ENCODE data around the gene AIP.
"Not testable (repeated sequence)": the region's sequence is repeated elsewhere in the genome, so short reads cannot be mapped to it uniquely, and the experiment has no call there.

AIP gene

DNA sequence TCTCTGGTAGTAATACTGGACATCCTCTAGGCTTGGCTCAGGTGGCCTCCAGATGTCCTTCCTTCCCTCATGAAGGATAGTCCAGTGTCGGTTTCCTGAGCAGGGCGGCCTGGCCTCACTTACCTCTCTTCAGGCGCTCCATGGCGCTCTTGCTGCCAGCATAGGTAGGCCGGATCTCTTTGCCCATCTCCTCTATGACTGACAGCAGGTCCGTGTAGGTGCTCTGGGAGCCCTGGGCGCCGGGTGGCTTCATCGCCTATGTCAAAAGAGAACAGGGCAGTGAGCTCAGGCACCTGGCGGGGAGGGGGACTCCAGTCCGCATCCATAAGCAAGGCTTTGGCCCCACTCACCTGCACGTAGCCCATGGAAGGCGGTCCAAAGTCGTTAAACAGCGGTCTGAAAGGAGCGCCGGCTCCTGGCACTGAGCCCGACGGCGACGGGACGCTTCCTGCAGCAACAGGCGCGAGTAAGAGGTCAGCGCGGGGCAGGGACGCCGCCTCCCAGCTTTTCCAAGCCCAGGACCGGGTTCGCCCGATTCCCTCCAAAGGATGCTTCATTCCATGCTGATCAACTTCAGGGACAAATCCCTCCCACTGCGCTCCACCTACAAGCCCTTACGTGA, 24.5 kb downstream of the AIP start:
- DNase-seq: peak; percentile 71

DNA sequence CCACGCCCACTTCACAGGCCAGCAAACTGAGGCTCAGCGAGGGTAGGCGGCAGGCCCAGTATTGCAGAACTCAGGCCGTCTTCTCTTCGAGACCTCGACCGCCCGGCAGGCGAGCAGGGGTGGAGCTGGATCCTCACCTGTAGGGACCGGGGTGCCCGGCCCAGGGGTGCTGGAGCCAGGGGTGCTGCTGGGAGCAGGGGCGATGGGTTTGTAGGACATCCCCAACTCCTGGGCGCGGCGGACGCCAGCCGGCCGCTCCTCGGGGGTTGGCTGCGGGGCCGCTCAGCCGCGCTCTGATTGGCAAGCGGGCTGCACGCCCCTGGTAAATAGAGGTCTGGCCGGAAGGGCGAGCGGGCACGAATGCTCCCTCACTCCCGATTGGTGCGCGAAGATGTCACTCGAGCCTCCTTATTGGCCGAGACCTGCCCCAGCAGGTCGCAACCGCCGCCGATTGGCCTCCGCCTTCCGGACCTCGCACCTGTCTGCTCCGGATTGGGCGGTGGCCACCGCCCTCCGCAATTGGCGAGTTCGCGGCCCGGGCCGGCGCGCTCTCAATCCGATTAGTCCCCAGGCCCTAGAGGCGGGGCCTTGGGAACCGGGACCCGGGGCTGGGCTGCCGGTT, 25.1 kb downstream of the AIP start, which contains the start of gene CDK2AP2:
Gene CDK2AP2 (minus strand): TSS at position 299 of the 622 bp plus-strand sequence. CDS start 80 bp downstream, at position 219.
- peak; percentile 100 for DNase-seq

DNA sequence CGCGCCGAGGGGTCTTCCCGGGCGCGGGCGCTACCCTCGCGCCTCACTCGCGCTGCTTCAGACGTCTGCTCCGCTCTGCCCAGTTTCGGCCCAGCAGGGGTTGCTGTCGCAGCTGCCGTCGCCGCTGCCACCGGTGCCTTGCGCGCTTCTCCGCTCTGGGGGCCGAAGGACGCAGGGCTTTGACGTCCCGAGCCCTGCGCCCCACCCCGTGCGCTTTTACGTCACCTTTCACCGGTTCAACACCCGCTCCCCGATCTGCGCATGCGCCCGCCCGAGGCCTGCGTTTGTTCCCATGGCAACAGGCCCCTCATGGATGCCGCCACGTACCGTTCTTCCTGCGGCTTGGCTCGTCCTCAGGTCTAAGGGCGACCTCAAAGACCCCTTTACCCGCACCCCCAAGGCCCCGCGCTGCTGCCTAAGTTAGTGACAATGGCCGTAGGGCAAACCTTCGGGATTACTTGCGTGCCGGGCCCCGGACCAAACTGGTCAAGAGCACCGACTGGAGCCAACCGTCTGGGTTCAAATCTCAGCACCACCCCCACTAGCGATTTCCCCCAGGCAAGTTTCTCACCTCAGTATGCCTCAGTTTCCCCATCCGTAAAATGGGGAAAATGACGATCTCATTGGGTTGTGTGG, 25.8 kb downstream of the AIP start:
- DNase-seq: peak; percentile 97

DNA sequence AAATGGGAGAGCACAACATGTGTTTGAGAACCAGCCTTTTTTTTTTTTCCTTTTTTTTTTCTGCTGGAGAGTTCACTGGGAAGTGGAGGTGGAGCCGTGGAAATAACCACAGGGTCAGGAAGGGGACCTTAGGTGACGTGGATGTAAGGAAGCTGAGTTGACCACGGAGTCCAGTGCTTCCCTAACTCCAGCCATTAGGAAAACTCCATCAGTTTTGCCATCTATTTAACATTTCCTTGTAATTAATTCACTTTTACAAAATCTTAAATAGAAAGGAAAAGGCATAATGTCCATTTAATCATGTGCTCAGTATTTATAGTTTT, 27.2 kb downstream of the AIP start:
- no peak for DNase-seq

DNA sequence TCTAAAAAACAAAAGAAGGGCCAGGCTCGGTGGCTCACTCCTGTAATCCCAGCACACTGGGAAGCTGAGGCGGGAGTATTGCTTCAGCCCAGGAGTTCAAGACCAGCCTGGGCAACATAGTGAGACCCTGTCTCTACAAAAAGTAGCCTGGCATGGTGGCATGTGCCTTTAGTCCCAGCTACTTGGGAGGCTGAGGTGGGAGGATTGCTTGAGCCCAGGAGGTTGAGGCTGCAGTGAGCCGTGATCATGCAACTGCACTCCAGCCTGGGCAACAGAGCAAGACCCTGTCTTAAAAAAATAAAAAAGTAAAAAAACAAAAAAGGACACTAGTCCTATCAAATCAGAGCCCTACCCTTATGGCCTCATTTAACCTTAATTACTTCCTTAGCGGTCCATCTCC, 28.7 kb downstream of the AIP start:
- not testable (repeated sequence) for DNase-seq

DNA sequence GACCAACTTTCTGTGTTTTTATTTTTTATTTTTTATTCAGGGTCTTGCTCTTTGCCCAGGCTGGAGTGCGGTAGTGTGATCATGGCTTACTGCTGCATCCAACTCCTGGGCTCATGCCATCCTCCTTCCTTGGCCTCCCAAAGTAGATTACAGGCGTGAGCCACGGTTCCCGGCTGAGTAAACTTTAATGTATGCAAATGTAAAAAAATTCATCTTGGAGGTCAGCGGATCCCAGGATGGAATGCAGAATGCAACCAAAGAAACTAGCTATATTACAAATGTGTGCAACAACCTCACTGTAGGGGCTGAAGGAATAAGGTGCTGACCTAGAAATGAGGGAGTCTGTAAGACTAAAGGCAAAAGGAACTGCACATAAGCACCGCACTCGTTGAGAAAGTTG, 31.3 kb downstream of the AIP start:
- no peak for DNase-seq

DNA sequence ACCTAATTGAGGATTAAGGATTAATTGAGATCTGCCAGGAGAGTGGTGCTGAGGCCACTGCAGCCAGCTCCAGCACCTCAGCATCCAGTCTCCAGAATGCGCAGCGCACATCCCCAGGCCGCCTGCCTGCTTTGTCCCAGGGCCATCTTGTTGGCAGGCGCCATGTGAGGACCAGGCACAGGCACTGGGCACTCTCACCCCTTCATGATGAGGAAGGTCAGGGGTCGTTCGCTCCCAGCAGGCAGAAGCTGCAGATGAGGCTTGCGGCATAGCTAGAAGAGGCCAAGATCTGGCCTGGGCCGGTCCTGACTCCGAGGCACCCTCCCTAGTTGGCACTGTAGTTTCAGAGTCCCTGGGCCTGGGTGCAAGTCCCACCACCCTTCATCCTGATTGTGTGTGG, 34.0 kb downstream of the AIP start:
- no peak for DNase-seq

DNA sequence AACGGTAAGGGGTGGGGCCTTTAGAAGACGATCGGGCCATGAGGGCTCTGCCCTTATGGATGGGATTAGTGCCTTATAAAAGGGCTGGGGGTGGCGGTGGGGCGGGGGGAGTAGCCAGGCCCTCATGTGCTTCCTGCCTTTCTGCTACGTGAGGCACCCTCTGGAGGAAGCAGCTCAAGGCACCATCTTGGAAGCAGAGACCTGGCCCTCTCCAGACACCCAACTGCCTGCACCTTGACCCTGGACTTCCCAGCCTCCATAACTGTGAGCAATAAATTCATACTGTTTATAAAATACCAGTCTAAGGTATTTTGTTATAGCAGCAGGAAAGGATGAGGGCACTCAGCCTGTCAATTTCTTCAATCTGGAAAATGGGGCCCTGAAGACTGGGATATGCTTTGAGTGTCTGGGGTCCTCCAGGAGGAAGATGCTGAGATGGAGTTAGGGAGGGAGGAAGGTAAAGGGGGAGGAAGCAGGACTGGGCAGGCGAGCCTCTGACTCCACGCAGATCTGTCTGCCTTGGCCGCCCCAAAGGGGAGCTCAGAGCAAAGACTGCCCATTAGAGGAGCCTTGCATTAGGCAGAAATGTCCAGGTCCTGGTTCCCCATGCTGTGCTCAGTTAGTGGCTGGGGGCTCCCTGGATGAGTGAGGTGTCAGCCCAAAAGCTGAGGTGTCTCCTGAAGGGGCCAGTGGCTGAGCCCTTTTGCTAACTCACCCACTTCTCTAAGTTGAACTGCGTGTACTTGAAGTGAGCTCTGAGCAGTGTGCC, 35.1 kb downstream of the AIP start:
- DNase-seq: no peak

DNA sequence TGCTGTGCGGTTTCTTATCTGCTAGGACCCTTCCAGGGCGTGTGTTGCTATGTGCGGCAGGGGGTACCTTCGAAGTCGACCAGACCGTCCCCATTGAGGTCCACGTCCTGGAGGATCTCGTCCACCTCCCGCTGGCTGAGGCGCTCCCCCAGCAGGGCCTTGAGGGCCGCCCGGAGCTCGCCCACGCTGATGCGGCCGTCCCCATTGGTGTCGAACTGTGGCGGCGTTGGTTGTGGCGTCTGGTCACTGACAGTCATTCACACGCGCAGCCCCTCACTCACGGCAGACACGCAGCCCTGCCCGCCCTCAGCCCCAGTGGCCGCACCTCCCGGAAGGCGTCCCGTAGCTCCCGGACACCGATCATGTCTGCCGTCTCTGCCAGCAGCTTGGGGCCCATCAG, 36.9 kb downstream of the AIP start:
- no peak for DNase-seq

DNA sequence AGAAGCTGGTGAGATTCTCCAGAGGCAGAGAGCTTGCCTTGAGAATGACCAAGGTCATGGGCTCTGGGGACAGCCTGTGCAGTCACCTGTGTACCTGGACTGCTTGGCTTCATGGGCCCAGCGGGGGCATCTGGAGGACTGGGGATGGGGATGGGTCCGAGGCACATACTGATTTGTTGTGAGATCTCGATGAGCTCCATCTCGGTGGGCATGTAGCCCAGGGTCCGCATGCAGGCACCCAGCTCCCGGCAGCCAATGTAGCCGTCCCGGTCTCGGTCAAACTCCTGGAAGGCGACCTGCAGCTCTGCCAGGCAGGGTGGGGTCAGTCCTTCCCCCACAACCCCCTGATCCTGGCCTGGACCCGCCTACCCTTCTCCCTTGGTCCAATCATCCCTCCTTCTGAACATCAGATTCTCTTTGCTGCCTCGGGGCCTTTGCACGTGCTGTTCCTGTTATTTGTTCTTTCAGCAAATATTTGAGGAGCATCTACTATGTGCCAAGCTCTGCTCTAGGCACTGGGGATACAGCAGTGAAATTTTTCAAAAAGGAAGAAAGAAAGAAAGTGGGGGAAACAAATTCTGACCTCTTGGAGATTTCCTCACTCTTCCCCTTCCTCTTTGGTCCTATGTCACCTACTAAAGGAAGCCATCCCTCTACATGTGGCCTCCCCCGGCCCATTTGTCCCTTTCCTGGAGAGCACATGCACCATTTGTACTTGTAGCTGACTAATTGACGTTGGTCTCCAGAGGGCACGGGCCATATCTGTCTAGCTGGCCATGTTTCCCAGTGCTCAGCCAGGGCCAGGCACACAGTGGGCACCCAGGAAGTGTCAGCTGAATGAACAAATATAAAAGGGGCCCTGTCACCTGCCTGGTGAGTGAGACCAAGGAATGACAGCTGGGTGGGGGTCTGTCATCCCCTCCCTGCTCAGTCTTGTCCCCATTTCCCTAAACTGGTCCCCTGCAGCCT, 38.3 kb downstream of the AIP start:
- no peak for DNase-seq

DNA sequence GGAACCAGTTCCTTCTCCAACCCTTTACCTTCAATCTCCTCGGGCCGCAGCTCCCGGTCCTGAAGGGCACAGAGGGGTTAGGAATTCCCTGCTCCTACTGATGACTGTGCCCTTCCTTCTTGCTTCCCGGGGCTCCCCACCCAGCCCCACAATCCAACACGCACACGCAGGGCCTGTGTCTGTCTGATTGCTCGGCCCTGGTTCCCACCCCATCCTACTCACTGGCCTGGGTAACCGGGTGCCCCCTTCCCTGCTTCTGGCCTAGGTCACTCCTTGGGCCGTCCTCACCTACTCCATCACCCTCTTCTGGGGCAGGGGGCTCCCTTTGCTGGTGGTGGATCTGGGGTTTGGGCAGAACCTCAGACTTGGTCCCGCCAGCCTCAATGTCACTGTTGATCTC, 39.1 kb downstream of the AIP start:
- DNase-seq: no peak

DNA sequence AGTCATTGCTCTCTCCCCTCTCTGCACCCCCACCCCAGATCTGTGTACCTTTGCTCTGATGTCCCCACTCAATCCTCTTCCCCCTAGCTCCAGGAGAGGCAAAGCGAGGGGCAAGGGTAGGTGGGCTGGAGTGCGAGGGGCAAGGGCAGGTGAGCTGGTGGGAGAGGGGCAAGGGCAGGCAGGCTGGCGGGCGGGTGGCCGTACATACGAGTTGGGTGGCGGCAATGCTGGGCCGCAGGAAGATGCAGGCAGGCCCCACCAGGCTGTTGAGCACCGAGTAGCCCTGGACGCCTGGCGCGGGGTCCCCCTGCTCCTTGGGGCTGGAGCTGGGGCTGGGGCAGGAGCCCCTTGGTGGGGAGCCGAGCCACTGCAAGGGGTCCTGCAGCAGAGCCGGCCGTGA, 39.5 kb downstream of the AIP start:
- DNase-seq: no peak

DNA sequence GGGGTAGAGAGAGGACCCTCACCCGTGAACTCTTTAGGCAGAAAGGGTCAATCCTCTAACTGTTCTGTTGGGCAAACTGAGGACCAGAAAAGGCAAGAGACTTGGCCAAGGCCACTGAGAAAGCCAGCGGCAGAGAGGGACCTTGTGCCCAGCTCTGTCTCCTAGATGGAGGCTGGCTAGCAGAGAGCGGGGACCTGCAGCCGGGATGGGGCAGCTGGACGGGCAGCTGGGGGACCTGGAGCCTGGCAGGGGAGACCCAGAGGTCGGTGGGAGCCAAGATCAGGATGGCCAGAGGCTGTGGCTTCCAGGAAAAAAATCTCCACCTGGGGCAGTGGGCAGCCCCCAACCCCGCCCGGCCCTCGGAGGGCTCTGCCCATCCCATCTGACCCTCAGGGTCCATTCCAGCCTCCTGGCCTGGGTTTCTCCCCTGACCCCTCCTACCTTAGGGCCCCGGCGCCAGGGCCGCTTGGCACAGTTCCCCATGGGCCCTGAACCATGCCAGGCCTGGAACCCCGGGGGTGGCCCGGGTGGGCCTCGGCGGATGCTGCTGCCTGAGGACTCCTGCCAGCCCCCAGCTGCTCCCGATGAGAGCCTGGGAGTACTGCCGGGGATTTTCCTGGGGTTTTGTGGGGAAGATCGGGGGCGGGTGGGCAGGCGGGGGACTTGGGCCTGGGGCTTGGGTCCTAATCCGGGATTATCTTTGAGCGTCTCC, 40.2 kb downstream of the AIP start, which contains the start of gene CABP2:
Gene CABP2 (minus strand): TSS at position 603 of the 712 bp plus-strand sequence. CDS start 120 bp downstream, at position 483.
- DNase-seq: no peak

DNA sequence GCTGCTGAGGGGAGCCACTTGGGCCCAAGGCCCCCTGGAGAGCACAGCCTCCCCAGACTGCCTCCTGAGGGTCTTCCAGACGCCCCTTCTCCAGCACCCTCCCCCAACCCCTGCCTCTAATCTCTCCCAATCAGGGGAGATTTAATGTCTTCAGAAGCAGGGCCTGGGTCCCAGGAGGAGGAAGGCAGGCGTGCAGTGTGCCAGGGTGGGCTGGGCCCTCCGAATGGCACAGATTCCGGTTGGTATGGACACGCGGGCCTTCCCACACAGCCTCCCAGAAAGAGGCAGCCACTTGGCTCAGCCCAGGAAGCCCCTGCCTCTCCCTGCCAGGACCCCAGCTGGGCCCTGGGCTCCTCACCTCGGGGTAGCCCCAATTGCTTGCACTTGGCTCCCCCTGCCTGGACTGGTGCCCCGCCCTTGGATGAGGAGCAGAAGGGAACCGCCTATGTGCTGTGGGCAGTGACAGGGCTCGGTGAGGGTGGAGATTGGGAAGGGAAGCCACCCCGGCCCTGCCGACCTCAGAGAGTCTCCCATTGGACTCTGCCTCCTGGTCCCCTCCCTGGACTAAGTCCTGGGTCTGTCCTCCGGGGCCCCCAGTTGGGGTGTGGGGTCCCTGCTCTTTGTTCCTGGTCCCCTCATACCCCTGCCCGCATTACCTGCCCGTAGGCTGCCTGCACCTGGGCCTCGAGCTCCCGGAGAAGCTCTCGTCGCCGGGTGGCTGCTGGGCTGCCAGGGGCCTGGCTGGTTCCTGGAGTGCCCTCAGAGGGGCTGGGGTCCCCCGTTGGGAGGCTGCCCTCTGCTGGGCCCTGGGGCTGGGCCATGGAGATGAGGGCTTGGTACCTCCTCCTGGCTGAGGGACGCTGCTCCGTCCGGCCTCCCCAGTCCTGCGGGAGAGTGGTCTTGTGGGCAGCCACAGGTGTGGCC, 41.0 kb downstream of the AIP start:
- DNase-seq: no peak

DNA sequence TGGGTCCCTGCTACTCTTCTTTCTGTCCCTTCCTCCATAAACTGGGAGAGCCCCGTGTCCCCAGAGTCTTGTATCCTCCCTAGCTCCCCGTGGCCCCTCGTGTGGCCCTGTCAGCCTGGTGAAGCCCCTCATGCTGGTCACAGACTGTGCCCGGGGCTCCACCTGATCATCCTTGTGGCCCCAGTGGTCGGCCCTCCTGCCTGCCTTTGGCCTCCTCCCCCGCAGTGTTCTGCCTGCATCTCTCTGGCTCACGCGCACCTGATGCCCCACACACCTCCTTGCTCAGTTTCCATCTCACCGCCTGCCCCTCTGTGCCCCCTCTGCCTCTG, 41.6 kb downstream of the AIP start:
- DNase-seq: no peak

DNA sequence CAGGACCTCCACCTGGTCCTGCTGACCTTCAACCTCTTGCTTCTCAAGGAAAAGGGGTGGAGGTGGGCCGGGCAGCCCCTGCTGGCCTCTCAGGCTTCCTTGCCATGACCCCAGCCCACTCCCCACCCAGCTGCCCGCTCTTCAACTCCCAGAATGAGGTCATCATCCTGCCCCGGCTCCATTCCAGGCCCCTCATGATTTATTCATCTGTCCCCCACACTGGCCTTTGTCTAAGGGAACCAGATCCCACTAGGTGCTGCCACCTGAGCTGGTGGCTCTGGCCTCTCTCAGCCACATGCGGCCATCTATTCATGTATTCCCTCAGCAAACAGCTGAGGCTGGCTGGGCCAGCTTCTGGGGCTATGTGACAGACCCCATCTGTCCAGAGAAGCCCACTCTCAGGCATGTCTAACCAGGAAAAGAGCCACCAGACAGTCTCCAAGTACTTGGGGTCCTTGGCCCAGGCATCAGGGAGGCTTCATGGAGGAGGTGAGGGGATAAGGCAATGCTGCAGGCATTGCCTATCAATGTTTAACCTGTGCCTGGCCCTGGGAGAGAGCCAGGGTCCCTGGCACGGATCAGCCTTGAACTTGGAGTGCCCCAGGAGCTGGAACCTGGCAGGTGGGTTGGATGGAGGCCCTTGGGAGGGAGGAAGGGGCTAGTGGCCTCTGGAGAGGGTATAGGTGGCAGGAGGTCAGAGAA, 42.6 kb downstream of the AIP start:
- no peak for DNase-seq

DNA sequence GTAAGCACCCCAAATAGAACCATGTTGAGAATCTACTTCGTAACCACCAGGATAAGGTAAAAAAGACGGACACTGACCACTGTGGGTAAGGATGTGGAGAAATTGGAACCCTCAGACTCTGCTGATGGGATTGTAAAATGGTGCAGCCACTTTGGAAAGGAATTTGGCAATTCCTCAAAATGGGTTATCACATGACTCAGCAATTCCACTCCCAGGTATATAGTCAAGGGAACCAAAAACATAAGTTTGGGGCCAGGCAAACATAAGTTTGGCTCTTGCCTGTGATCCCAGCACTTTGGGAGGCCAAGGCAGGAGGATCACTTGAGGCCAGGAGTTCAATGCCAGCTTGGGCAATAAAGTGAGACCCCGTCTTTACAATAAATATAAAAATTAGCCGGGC, 45.5 kb downstream of the AIP start:
- DNase-seq: no peak

DNA sequence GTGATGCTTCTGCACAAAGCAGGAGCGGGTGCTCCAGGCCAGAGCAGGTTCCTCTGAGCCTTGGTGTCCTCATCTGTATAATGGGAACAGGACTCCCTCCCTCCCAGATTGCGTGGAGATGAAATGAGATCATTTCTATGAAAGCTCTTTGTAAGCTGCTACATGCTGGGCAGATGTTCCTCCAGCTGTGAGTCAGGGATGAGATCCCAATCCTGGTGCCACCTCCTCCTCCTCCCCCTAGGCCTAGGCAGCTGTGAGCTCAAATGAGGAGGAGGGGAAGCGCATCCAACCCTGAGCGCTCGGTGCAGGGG, 47.4 kb downstream of the AIP start:
- no peak for DNase-seq

DNA sequence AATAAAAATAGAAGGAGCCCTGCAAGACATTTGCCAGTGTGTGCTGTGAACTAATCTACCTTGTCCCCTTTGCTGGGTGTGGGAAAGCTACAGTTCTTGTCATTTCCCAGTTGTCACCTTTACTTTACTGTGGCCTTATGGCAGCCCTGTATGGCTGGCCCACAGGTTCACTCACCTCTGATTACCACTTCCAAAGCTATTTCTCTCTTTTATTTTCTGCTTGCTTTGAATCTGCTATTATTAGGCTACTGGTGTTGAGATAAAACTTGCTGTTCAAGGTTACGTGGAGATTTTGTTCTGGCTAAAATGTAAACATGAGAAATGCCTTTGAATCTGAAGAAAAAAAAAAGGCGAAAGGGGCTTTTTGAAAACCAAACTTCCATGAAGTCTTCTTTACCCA, 50.1 kb downstream of the AIP start:
- no peak for DNase-seq

DNA sequence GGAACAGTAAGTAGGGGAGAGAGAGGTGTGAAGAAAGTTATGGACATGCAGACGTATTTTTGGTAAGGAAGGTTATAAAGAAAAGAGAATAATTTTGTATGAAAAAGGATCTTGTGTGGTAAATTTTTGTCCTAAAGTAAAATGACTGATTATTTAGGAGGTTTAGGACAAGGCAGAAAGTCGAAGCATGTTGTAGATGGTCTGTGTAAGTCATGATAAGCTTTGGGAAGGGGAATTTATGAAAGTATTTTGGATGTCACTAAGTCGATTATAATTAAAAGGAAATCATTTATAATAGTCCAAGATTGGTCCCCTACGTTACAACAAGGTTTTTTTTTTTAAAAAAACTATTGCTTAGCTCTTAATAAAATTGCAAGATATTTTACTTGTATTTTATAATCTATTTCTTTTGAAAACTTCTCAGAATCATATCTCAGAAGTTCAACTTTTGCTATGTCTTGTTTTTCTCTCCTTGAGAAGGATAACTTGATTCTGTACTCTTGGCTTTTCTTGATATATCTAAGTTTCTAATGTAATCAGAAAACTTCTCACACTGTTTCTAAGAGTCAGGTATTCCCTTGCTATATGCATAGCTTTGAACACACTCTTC, 51.3 kb downstream of the AIP start:
- no peak for DNase-seq
